ENCODE measurements around the gene SERHL2.
"Not testable (repeated sequence)": the region's sequence is repeated elsewhere in the genome, so short reads cannot be mapped to it uniquely, and the experiment has no call there.

The SERHL2 gene

GRCh38 chr22:42553475-42554361 lies at the start of gene SERHL2:
SERHL2 (plus strand) TSS chr22:42553956; CDS start chr22:42554021, 65 bp downstream.
- DNase-seq (ENCODE audit: low read depth) = peak; percentile 79

GRCh38 chr22:42508327-42508974 lies 45.3 kb upstream of the SERHL2 start:
- not testable (repeated sequence) for DNase-seq (ENCODE audit: low read depth)

GRCh38 chr22:42508975-42509364 lies 44.8 kb upstream of the SERHL2 start:
- DNase-seq (ENCODE audit: low read depth) = not testable (repeated sequence)

- DNase-seq (ENCODE audit: low read depth) = no peak
Observed at GRCh38 chr22:42509548-42509947, 44.2 kb upstream of the SERHL2 start.

- DNase-seq (ENCODE audit: low read depth) = no peak
Observed at GRCh38 chr22:42511401-42511891, 42.3 kb upstream of the SERHL2 start.

- DNase-seq (ENCODE audit: low read depth) = not testable (repeated sequence)
Observed at GRCh38 chr22:42512273-42512990, 41.3 kb upstream of the SERHL2 start.

- not testable (repeated sequence) for DNase-seq (ENCODE audit: low read depth)
Observed at GRCh38 chr22:42514331-42514730, 39.4 kb upstream of the SERHL2 start.

GRCh38 chr22:42515304-42515703 lies 38.5 kb upstream of the SERHL2 start:
- not testable (repeated sequence) for DNase-seq (ENCODE audit: low read depth)

- no peak for DNase-seq (ENCODE audit: low read depth)
Observed at GRCh38 chr22:42515896-42516295, 37.9 kb upstream of the SERHL2 start.

GRCh38 chr22:42517103-42517502 lies 36.7 kb upstream of the SERHL2 start:
- DNase-seq (ENCODE audit: low read depth) = not testable (repeated sequence)

GRCh38 chr22:42518638-42519524 lies 34.9 kb upstream of the SERHL2 start:
- not testable (repeated sequence) for DNase-seq (ENCODE audit: low read depth)

GRCh38 chr22:42519525-42520401 lies 34.0 kb upstream of the SERHL2 start, which contains the start of gene RRP7A:
RRP7A (minus strand) TSS chr22:42519796; CDS start chr22:42519786, 10 bp downstream.
- peak; percentile 78 for DNase-seq (ENCODE audit: low read depth)

- DNase-seq (ENCODE audit: low read depth) = no peak
Observed at GRCh38 chr22:42521228-42521546, 32.6 kb upstream of the SERHL2 start.

- no peak for DNase-seq (ENCODE audit: low read depth)
Observed at GRCh38 chr22:42522546-42522945, 31.2 kb upstream of the SERHL2 start.

GRCh38 chr22:42528591-42529307 lies 25.0 kb upstream of the SERHL2 start:
- DNase-seq (ENCODE audit: low read depth) = no peak

- DNase-seq (ENCODE audit: low read depth) = not testable (repeated sequence)
Observed at GRCh38 chr22:42529435-42529834, 24.3 kb upstream of the SERHL2 start.

GRCh38 chr22:42531401-42532084 lies 22.2 kb upstream of the SERHL2 start:
- not testable (repeated sequence) for DNase-seq (ENCODE audit: low read depth)

GRCh38 chr22:42533638-42533977 lies 20.1 kb upstream of the SERHL2 start:
- DNase-seq (ENCODE audit: low read depth) = no peak

- not testable (repeated sequence) for DNase-seq (ENCODE audit: low read depth)
Observed at GRCh38 chr22:42535082-42535731, 18.5 kb upstream of the SERHL2 start.

Measured in stimulated activated CD8-positive, alpha-beta memory T cell treated with anti-CD3 and anti-CD28 coated beads, Interleukin-4, amount 100 ng/mL, for 24 hours (primary cell).